Motor neuron (in vitro differentiated cells): ENCODE data around the gene GLIPR1. TPM values are rescaled to one million over a fixed set of nuclear protein-coding genes. Genes with fewer than 3 reads are reported as not detected.
"Not testable (repeated sequence)": the region's sequence is repeated elsewhere in the genome, so short reads cannot be mapped to it uniquely, and the experiment has no call there.

Experiments
- ATAC-seq, 8 experiments: fragments of 200-7000 bp; cut with Tn5 transposase; replicated peaks in 6 of 8; 2 replicates each; pipeline ENCODE4 v1.8.0; 2021; ENCODE audit warnings: mild to moderate bottlenecking in 8 of 8, moderate library complexity in 8 of 8
- H3K27ac ChIP-seq, 2 donors: fragments of 250-450 bp; sonication (Bioruptor Pico); 2 replicates each; pipeline ENCODE4 v1.9.0; 2021; ENCODE audit warnings: antibody characterized with exemption in 2 of 2, mild to moderate bottlenecking in 2 of 2, moderate library complexity in 1 of 2
- H3K4me1 ChIP-seq, 2 donors: fragments of 250-450 bp; sonication (Bioruptor Pico); replicated peaks in 1 of 2; 2 replicates each; pipeline ENCODE4 v1.6.1; 2021; ENCODE audit warnings: antibody characterized with exemption in 2 of 2, mild to moderate bottlenecking in 2 of 2, moderate library complexity in 1 of 2
- H3K4me3 ChIP-seq, 5 donors: fragments of 250-450 bp; sonication (Bioruptor Pico); 2 replicates each; pipeline ENCODE4 v1.9.0; 2021; ENCODE audit warnings: antibody characterized with exemption in 5 of 5, mild to moderate bottlenecking in 5 of 5, moderate library complexity in 4 of 5
- WGBS, 10 experiments: fragments of 450-650 bp; shearing (Covaris generic); methylation state at CpG; one replicate each; pipeline ENCODE4 v1.0.0; 2022; 5-methylcytosine and 5-hydroxymethylcytosine counted together
- in situ Hi-C, 9 experiments: fragments of 400-800 bp; cut with MboI; loops; one replicate each; pipeline ENCODE4 v1.15.0; 2021; ENCODE audit warnings: low sequenced_read_pairs in 9 of 9, low pct_unique_long_range_greater_than_20kb in 2 of 9; ENCODE audit not compliant: unreplicated experiment in 9 of 9
- total RNA-seq, 8 experiments: library from RNA; unstranded; fragments of 300-600 nt; gene quantifications; 2 replicates each; pipeline versions ENCODE4 v1.2.3 to v1.2.4, GENCODE V29; 2022

Gene GLIPR1
- total RNA-seq, 8 experiments from 2014 or later: 1.1 to 26.1 (median 3.3) TPM

GRCh38 chr12:75447691-75448393 is 32.7 kb upstream of the GLIPR1 start:
- no peak for ATAC-seq
- in situ Hi-C loops: no loop called here
- H3K4me1 ChIP-seq: no peaks in the 10 kb centered on the region
- WGBS, 10 experiments: 40 to 86% (median 70%) methylated on average over 1 to 4 of the region's 4 CpGs; no CpG with 5 or more reads in 2 of the 10 experiments
- no peak overlapping the region for H3K27ac ChIP-seq
- no peak overlapping the region for H3K4me3 ChIP-seq

GRCh38 chr12:75452675-75453330 is 27.8 kb upstream of the GLIPR1 start:
- 0 to 100% (median 79%) methylated on average over 1 to 3 of the region's 3 CpGs for WGBS, 10 experiments
- in situ Hi-C loops: no loop called here
- no peak overlapping the region for H3K4me3 ChIP-seq
- no peaks in the 10 kb centered on the region for H3K4me1 ChIP-seq
- no peak for ATAC-seq
- no peak overlapping the region for H3K27ac ChIP-seq

- Histone ChIP-seq H3K4me3 (no peak overlapping the region), H3K27ac (no peak overlapping the region), H3K4me1 (no peaks in the 10 kb centered on the region)
- in situ Hi-C loops: no loop called here
- 50 to 100% (median 79%) methylated on average over 1 to 5 of the region's 5 CpGs; no CpG with 5 or more reads in 1 of the 10 experiments for WGBS, 10 experiments
- peak in 1 of 8 experiments; percentile 75 for ATAC-seq
These were observed 24.7 kb upstream of the GLIPR1 start for GRCh38 chr12:75455839-75456238.

- ATAC-seq: no peak
- 13 to 100% (median 100%) methylated on average over 1 of the region's 1 CpG; no CpG with 5 or more reads in 1 of the 10 experiments for WGBS, 10 experiments
These were observed 23.4 kb upstream of the GLIPR1 start for GRCh38 chr12:75457191-75457590.

GRCh38 chr12:75457866-75458265 is 22.7 kb upstream of the GLIPR1 start:
- H3K27ac ChIP-seq, ATAC-seq, in situ Hi-C loops, H3K4me1 ChIP-seq, H3K4me3 ChIP-seq: not testable (repeated sequence)
- 33 to 100% (median 79%) methylated on average over 1 to 8 of the region's 9 CpGs for WGBS, 10 experiments

More at GRCh38 chr12:75457191-75457590, 23.4 kb upstream of the GLIPR1 start:
- no peaks in the 10 kb centered on the region for H3K4me1 ChIP-seq
- H3K27ac ChIP-seq: no peak overlapping the region
- H3K4me3 ChIP-seq: no peak overlapping the region
- in situ Hi-C loops: no loop called here

- in situ Hi-C loops: no loop called here
- 73 to 94% (median 86%) methylated on average over 1 to 3 of the region's 3 CpGs; no CpG with 5 or more reads in 6 of the 10 experiments for WGBS, 10 experiments
- ATAC-seq: no peak
- Histone ChIP-seq H3K4me3 (no peak overlapping the region), H3K4me1 (no peaks in the 10 kb centered on the region), H3K27ac (no peak overlapping the region)
These were observed 20.8 kb upstream of the GLIPR1 start for GRCh38 chr12:75459755-75460154.

GRCh38 chr12:75460204-75460603 is 20.4 kb upstream of the GLIPR1 start:
- Histone ChIP-seq H3K4me1 (no peaks in the 10 kb centered on the region), H3K27ac (no peak overlapping the region), H3K4me3 (no peak overlapping the region)
- in situ Hi-C loops: no loop called here
- no peak for ATAC-seq

GRCh38 chr12:75471902-75472890 is 8.4 kb upstream of the GLIPR1 start:
- peak in 1 of 8 experiments; percentile 16 for ATAC-seq
- Histone ChIP-seq H3K4me3 (no peak overlapping the region), H3K4me1 (no peaks in the 10 kb centered on the region), H3K27ac (no peak overlapping the region)
- WGBS, 10 experiments: 65 to 93% (median 73%) methylated on average over 1 to 6 of the region's 6 CpGs
- in situ Hi-C loops: no loop called here

GRCh38 chr12:75474116-75474515 is 6.4 kb upstream of the GLIPR1 start:
- no peak for ATAC-seq
- no peak overlapping the region for H3K4me3 ChIP-seq
- H3K27ac ChIP-seq: no peak overlapping the region
- in situ Hi-C loops: no loop called here
- H3K4me1 ChIP-seq: no peaks in the 10 kb centered on the region
- WGBS, 10 experiments: 29 to 100% (median 71%) methylated on average over 1 to 2 of the region's 2 CpGs; no CpG with 5 or more reads in 1 of the 10 experiments

GRCh38 chr12:75476071-75476470 is 4.5 kb upstream of the GLIPR1 start:
- 67 to 100% (median 100%) methylated on average over 1 of the region's 1 CpG; no CpG with 5 or more reads in 3 of the 10 experiments for WGBS, 10 experiments
- H3K27ac ChIP-seq: no peak overlapping the region
- ATAC-seq: no peak
- H3K4me1 ChIP-seq: no peaks in the 10 kb centered on the region
- in situ Hi-C loops: loop anchor here in 1 of 9 experiments (25.0 kb wide), 1 partner anchor 789 kb away; no protein-coding TSS in a partner anchor
- H3K4me3 ChIP-seq: no peak overlapping the region

- ATAC-seq: no peak
- in situ Hi-C loops: loop anchor here in 1 of 9 experiments (25.0 kb wide), 1 partner anchor 790 kb away; no protein-coding TSS in a partner anchor
- Histone ChIP-seq H3K27ac (no peak overlapping the region), H3K4me3 (no peak overlapping the region), H3K4me1 (no peaks in the 10 kb centered on the region)
- 57 to 100% (median 83%) methylated on average over 1 to 2 of the region's 2 CpGs; no CpG with 5 or more reads in 2 of the 10 experiments for WGBS, 10 experiments
These were observed 3.4 kb upstream of the GLIPR1 start for GRCh38 chr12:75477137-75477536.

GRCh38 chr12:75478116-75478794 is 2.3 kb upstream of the GLIPR1 start:
- Histone ChIP-seq H3K4me3 (no peak overlapping the region), H3K4me1 (no peaks in the 10 kb centered on the region), H3K27ac (no peak overlapping the region)
- no peak for ATAC-seq
- in situ Hi-C loops: loop anchor here in 1 of 9 experiments (25.0 kb wide), 1 partner anchor 791 kb away; no protein-coding TSS in a partner anchor
- WGBS, 10 experiments: 40 to 94% (median 76%) methylated on average over 2 to 5 of the region's 5 CpGs; no CpG with 5 or more reads in 1 of the 10 experiments
